AG08396 (cell line): Measurements from ENCODE around the gene RAET1L.
"Not testable (repeated sequence)": the region's sequence is repeated elsewhere in the genome, so short reads cannot be mapped to it uniquely, and the experiment has no call there.

Experiments used
- DNase-seq: peaks from one replicate; pipeline ENCODE4 v3.0.0; 2012; ENCODE audit warnings: low spot score, mixed read lengths

Gene RAET1L

DNA sequence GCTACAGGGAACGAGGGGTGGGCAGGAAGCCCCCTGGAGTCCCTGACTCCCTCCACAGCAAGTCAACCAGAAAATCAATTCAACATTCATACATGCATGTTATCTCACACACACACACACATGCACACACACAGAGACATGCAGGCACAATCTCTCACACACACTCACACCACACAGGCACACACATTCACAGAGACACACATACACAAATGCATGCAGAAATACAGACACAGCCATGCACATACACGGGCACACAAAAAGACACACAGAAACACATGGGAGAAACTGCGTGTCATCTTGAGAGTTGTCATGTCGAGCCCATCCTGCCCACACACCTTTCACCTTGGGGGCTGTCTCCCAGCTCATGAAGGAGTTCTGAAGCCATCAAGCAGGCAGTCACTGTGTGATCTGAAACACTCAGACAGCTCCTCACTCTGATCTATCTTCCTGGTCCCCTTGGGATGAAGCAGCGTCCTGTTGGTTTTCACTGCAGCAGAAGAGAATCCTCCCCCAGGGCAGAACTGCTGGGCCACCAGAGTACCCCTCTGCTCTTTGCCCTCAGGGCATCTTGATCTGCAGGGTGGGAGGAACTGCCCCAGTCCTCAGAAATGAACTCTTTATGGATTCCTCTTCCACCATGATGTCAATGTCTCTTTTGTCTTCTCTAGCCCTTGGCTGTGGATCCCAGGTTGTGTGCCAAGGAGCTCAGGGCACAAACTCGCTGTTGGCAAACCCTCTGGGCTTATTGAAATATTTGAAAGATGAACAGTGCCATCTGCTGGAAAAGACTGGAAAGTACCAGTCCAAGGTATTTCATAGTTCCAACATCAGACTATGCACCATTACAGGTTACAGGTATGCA, 8.8 kb downstream of the RAET1L start:
- DNase-seq = peak; percentile 76

DNA sequence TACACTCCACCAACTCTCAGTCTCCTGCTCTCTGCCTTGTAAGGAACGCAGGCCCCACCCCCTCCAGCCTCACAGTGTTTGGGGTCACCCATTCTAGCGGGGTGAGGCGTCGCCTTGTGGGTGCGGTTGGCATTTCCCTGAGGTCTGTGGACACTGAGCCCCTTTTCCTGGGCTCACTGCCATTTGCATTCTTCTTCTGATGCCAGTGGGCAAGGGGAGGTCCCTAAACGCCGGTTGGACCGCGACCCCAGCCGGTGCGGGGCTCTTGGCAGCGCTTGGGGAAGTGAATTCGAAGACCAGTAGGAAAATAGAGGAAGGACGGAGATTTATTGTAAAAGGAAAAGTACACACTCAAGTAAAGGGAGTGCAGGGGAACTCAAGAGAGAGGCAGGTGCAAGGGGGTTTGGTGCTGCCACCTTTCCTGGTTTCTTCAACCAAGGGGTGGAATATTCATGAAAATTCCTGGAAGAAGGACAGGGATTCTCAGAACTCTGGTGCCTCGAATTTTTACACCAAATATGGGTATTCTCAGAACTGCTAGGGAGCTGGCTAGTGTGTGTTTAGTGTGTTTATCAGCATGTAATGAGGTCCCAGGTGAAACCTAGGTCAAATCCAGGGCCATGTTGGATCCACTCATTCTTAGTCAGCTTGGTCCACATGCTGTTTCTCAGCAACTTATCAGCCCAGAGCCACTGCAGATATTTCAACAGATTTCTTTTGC, 9.9 kb downstream of the RAET1L start:
- DNase-seq = not testable (repeated sequence)

DNA sequence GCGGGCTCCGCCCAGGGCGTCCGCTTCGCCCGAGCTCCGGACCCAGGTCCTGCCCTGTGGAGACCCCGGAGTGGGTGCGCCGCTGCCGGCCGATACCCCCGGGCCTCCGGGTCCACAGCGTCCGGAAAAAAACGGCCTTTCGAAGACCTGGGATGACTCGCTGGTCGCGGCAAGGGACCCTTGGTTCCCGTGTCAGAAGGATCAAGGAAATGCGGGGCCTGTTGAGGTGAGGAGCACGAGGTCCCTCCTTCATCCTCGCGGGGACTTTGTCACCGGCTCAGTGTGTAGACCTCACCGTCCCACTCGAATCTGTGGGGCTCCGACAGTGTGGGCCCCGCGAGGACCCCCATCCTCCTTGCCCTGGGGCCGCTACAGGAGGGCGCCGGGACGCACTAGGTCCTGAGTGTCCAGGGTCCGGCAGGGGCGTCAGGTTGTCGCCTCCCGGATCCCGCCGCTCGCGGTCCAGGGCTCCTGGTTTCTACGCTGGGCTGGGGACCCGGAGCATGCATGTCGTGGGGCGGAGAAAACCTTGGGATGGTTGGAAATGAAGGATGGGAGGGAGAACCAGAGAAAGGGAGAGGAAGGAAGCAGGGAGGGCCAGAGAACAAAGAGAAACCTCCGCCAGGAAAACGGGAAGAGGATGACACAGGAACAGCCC, 10.6 kb downstream of the RAET1L start:
- DNase-seq = not testable (repeated sequence)

DNA sequence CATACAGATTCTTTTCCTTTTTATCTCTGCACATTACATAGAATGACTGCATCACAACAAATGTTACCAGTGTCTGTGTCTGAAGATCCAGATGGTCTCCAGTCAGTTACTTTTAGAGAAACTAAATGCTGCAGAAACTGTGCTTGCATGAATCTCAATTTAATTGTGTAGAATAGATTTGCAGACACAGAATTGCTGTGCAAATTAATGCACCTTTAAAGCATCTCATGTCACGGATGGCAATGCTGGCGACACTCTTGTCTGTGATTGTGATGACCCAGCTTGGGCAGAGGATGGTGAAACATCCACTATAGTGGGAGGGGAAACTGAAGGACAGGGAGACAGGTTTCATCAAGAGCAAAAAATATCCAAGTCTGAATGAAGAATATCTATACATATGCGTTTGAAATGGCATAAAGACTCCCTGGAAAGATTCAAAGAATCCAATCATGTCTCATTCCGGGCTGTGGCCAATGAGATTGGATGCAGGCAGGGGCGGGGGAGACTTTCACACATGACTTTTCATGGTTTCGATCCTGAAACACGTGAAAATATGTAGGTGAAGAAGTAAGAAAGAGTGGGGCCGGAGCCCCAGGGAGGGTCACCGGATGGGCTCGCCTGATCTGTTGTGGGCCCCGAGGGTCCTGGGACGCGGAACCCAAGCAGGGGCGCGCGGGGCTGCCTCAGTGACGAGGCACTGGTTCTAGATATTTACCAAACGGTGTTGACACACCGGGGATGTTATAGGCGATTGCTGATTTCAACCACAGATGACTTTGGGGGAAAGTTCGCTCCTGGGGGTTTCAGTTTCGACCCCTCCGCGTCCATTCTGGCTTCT, 11.3 kb downstream of the RAET1L start:
- DNase-seq = not testable (repeated sequence)

DNA sequence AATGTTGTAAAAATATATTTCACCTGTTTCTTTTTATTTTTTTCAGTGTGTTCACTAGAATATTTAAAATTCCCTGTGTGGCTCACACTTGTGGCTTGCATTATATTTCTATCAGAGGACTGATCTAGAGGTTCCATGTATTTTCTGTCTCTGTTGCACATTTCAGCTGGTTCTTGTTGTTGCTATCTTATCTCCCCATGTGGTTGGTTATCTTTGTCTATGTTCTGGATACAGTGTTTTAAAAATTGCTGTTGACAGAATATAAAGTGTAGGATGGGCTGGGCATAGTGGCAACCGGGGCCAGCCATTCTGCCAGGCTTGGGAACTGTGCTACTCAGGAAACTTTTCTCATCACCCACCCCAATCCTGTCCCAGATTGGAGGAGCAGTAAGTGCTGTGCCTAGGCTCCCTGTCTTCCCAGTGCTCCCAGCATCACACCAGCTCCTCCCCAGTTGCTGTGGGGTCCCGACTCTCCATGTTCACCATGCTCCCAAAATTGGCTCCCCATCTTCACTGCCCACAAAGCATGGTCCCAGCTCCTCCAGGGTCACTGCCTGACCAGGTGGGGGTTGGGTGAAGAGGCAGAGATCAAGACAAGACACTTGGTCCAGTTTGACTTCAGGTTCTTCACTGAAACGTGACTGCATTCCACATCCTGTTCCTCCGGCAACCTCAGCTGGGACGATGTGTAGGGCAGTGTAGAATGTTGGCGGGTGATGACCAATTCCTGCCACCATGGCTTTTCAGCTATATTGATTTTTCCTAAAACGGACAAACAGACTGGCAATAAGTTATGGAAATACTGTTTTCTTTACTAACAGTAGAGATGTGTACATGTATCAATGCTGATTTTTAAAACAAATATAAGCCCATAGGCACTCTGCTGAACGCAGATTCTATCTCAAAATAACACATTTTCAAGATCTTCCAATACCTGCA, 12.2 kb downstream of the RAET1L start:
- DNase-seq = not testable (repeated sequence)

DNA sequence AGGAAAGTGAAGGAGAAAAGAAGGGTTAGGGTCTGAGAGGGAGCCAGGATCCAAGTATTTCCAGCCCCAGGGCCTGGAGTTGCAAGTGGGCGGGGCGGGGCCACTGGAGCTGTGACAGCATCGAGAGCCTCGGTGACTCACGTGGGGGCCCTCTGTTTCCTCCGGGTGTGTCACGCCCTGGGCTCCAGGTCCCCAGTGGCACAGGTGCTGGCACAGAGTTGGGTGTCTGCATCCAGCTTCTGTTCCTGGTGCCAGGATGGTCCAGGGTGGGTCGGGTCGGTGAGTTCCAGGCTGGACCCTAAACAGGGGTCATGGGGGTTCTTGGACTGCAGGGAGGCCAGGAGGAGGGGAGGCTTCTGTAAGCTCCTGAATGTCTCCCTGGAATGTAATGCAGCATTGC, 16.7 kb downstream of the RAET1L start:
- DNase-seq = peak; percentile 43

DNA sequence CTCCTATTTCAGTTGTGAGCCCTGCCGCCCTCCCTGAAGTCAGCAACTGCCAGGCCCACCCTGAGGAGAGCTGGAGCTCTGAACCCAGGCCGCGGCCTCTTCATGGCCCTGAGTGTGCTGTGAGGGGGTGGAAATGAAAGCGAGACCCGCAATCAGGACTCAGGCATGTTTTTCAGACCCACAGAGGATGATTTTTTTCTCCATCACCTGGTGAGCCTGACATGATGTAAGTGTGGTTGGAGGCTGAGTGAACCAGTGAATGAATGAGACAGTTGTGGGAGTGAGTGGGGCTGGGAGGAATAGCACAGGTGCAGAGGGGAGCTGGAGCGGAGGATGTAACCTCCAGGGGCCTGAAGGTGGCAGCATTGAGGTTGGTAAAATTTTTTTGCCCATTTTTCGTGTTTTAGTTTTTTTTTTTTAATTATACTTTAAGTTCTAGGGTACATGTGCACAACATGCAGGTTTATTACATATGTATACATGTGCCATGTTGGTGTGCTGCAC, 18.3 kb downstream of the RAET1L start:
- DNase-seq = peak; percentile 55

DNA sequence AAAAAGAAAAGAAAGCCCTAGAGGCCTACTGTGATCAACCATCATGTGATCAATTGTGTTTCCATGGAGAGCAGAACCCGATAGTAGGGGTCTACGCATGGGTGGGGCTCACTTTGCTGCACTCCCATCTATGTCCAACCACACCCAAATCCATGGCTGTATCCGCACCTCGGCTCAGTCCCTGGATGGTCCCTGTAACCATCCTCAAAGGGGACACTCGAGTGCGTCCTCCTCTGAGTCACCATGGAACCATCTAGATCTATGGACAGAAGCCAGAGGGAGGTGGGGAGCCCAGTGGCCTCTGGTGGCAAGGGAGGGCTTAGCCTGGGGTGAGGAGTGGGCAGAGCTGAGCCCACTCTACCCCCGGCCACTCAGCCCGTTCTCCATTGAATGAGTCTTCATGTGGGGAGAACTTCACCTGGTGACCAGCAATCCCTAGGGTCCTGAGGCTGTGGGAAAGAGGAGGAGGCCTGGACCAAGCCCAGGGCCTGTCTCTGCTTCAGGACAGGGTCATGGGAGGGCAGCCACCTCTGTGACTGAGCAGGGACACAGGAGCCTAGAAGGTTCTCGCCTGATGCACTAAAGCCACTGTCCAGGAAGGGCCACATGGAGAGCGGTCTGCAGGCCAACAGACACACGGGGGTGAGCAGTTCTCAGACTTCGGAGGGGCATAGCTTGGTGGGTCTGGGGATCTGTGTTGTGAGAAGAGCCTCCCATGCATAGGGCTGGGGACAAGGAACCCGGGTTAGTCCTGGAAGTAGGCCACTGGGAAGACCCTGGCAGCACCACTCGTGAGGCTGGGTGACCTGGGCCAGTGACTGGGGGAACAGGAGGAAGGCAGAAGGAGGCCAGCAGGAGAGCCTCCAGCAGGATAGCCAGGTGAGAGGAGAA, 19.3 kb downstream of the RAET1L start:
- DNase-seq = no peak

DNA sequence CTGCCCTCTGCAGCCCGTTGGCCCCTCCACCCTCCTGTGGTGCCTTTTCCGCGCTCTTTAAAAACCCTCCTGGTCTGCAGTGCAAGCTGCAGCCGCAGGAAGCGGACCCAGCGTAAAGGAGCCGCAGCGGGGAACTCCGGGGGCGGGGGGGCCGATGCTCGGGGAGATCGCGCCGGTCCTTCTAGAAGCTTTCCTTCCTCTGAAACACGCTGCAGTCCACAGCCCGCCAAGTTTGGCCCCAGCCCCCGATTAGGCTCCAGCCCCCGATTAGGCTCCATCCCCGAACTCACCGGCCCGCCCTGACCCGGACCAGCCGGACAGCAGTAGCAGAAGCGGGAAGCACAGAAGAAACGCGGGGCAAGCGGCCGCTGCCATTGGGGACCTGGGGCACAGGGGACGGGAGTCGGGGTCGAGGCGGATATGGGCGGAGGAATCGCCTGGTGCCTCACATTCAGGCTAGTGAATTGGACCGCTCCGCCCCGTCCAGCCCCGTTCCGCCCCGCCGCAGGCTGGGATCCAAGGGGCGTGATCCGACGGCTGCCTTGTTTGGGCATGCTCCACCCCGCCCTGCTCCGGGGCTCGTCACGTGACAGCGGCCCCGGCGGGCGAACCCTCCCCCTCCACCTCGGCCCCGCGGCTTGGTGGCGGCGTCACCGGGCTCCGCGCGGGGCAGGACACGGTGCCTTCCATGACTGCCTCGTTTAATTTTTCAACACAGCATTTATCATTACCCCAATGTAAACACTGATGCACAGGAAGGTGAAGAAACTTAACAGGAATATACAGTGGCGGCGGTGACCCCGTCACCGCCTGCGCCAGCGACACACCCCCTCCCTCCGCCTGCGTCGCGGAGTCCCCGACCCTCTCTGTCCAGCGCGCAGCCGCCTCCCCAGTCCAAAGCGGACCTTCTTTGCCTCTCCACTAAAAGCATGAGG, 20.3 kb downstream of the RAET1L start:
- peak; percentile 99 for DNase-seq

DNA sequence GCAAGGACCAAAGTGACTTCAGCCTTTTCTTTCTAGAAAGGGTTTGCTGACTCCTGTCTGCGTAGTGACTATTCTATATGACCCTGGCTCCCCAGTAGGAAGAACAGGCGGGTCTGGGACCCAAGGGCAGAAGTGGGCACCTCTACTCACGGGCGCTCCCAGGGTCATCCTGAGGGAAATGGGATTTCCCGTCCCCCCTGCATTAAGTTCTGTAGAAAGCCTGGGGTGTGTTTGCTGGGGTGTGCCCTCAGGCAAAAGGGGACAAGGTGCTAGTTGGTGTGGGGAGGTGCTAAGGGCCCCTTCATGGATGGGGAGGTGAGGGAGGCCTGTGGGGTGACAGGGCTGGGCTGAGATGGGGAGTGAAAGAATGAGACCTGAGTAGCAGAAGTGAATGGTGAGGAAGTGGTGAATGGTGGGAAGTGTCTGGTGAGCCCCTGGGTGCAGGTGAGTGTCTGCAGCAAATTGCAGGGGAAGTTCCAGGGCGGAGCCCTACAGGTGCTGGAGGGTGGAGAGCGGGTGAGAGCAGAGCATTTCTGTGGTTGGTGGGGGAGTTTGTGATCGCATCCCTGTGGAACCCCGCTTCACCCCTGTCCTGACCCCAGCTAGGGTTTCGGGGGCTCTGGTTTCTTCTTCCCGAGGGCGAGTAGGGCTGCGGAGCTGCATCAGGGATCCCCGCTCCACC, 21.1 kb downstream of the RAET1L start:
- DNase-seq = no peak

DNA sequence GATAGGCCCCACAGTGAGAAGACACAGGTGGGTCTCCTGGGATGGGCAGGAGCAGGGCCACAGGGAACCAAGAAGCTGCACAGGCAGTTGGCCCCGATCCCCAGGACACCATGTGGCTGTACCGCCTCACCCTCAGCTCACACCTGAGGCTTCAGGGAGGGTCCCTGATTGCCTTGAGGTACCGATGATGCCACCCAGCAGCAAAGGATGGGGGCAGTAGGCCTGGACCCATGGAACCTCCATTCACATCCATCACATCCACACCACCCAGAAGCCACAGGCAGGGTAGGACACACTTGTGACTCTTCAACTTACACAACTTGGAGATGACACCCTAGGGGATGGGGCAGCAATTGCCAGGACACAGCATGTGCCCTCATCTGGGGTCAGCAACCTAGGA, 21.7 kb downstream of the RAET1L start:
- DNase-seq = not testable (repeated sequence)

DNA sequence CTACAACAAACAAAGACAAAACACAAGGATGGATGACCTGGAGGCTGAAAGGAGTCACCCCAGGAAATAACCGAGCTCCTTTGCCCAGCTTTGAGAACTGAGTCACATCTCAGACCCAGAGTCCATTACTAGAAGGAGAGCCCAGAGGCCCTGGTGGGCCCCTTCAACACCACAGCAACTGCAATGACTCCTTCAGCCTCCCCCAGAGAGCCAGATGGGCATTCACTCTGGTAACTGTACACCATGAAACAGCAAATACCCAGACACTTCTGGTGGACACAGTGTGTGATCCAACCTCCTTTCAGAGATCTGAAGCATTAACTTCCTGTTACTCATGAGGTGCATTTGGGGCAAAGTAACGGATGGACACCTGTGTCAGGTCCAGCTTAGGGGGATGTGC, 22.6 kb downstream of the RAET1L start:
- no peak for DNase-seq

DNA sequence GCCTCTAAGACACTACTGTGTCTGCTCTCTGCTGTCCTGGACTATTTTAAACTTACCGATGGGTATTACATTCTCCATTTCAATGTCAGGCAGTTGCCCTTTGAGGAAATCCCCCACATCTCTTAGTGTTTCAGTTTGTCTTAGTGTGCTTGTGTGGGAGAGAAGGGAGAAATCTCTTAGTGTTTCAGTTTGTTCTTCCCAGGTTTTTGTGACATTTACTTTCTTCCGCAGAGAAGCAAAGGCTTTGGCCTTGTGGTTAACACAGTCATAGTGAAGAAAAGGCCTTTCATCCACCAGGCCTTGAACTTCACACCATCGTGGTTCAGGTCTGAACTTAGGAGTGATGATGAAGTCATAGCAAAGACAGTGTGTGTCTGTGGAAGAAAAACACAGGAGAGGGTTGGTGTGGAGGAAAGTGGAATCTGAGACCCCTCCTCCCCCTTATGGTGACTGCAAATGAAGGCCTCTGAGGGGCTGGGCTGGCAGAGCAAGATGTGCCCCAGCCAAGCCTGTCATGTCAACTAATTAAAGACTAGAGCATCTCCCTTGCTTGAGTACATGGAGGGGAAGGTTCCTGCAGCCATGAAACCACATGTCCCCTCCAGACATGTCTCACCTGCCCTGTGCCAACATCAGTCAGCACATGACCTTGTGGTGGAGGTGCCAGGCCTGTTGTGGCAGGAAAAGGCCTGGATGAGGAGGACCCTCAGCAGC, 23.9 kb downstream of the RAET1L start:
- no peak for DNase-seq

DNA sequence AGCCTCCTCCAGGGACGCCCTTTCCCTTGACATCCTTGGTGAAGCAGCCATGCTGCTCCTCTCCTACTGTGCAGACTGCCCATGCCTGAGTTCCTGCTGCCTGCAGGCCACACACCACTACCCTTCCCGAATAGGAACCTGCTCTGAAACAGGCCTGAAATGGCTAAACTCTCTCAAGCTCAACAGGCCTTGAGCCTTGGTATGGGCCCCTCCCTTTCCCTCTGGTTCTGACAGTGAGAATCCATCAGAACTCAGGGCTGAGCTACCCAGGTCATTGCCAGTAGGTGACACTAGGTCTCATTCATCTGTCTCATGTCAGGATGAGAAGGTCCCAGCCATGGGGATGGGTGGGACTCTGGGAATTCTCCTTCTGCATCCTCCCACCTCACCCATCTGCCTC, 25.7 kb downstream of the RAET1L start:
- no peak for DNase-seq

DNA sequence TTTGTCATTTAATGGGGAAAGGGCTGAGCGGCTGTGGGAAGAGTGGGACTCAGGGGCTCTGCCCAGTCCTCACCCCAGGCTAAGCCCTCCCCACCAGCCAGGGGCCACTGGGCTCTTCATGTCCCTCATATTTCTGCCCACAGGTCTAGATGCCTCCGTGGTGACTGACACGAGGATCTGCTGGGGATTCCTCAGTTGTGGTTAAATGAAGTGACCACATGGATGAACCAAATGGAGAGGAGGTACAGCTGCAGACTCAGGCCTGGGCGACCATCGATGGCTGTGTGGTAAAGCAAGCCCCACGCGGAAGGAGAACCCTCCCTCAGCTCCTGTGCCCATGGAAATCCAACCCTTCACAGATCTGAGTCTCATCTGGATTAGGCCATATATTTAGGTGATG, 29.4 kb downstream of the RAET1L start:
- DNase-seq = no peak

DNA sequence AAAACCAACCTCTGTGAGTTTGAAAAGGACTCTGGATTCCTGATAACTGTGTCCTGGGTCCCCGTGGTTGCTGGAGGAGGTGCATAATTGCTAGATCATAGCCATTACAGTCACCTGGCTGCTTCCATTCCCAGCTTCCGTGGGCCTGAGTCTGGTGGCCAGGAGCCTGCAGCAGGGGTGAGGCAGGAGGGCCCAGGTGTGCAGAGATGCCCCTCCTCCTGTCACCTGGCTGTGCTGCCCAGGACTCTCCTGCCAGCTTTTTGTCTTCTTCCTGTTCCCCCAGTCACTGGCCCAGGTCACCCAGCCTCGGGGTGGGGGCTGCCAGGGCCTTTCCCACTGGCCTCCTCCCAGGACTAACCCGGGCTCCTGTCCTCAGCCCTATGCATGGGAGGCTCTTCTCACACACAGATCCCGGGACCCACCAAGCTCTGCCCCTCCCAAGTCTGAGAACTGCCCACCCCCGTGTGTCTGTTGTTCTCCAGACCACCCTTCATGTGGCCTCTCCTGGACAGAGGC, 30.0 kb downstream of the RAET1L start:
- DNase-seq = no peak

DNA sequence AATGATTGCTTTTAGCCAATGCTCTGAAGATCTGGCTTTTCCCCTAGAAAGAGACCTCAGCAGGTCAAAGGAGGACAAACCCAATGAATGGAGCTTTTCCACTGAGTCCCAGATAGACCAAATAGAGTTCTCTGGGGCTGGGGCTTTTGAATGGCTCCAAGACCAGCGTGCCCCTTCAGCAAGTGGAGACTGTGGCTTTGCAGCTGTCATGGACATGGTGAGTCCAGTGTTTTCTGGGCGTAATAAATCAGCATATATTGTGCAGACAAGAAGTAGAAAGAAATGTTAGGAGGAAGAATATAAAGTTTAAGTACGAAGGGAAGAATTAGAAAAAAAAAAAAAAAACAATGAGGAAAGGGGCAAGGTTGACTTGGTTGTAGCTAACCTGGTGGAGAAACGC, 33.5 kb downstream of the RAET1L start:
- no peak for DNase-seq
